IMR-90 (cell line): ENCODE data around the gene TMUB2. TPM values are rescaled to one million over a fixed set of nuclear protein-coding genes. Genes with fewer than 3 reads are reported as not detected.

Source experiments
- ATAC-seq: fragments of 200-7000 bp; cut with Tn5 transposase; 2 replicates; pipeline ENCODE4 v1.9.1; 2020; ENCODE audit warnings: low read depth, mild to moderate bottlenecking, moderate library complexity
- BruUV-seq: library from RNA; stranded (reverse); fragments of 400-500 nt; replicated peaks from 2 replicates; lab custom pipeline; 2021; lab: Mats Ljungman, UMichigan
- CTCF ChIA-PET: fragments of 300-600 bp; formaldehyde crosslinking; extraction: SDS; loops from one replicate; lab custom pipeline; 2021; ENCODE audit warnings: antibody characterized with exemption; lab: Yijun Ruan, JAX
- POLR2A ChIA-PET: fragments of 300-600 bp; sonication (Branson Sonifier 250); formaldehyde crosslinking; loops from one replicate; lab custom pipeline; 2022; ENCODE audit warnings: antibody characterized with exemption; ENCODE audit not compliant: unreplicated experiment; lab: Charles Lee
- DNase-seq: peaks from one replicate; pipeline ENCODE4 v3.0.0; 2013
- H2AFZ ChIP-seq: replicated peaks from 2 replicates; pipeline ENCODE3; 2013; ENCODE audit warnings: low read length, mild to moderate bottlenecking; ENCODE audit not compliant: poor library complexity
- H2AK5ac ChIP-seq: 2 replicates; pipeline ENCODE4 v1.6.1; 2013; ENCODE audit warnings: low read depth, low read length, inconsistent platforms
- H2AK9ac ChIP-seq: replicated peaks from 2 replicates; pipeline ENCODE3; 2013; ENCODE audit warnings: mild to moderate bottlenecking, low read depth, low read length, moderate library complexity; ENCODE audit not compliant: poor library complexity
- H2BK120ac ChIP-seq: 2 replicates; pipeline ENCODE4 v1.6.1; 2013; ENCODE audit warnings: low read depth, low read length, inconsistent platforms
- H2BK15ac ChIP-seq: 3 replicates; pipeline ENCODE4 v1.6.1; 2013; ENCODE audit warnings: low read depth, low read length, inconsistent platforms
- H2BK20ac ChIP-seq: 2 replicates; pipeline ENCODE4 v1.6.1; 2013; ENCODE audit warnings: low read depth, mild to moderate bottlenecking, inconsistent platforms, low read length, moderate library complexity
- H2BK5ac ChIP-seq: 2 replicates; pipeline ENCODE4 v1.6.1; 2013; ENCODE audit warnings: mild to moderate bottlenecking, low read depth, low read length, inconsistent platforms; ENCODE audit not compliant: poor library complexity, severe bottlenecking
- H3K14ac ChIP-seq: replicated peaks from 2 replicates; pipeline ENCODE4 v1.6.1; 2013; ENCODE audit warnings: low read depth, low read length, inconsistent platforms
- H3K18ac ChIP-seq: 2 replicates; pipeline ENCODE4 v1.6.1; 2013; ENCODE audit warnings: low read depth, low read length, control low read depth
- H3K23ac ChIP-seq: 2 replicates; pipeline ENCODE4 v1.6.1; 2013; ENCODE audit warnings: low read depth, low read length, inconsistent platforms
- H3K27ac ChIP-seq: 2 replicates; pipeline ENCODE4 v1.5.1; 2013; ENCODE audit warnings: mild to moderate bottlenecking, control low read depth, low read length; ENCODE audit not compliant: insufficient read depth
- H3K27me3 ChIP-seq: 2 replicates; pipeline ENCODE4 v1.6.1; 2013; ENCODE audit warnings: low read length; ENCODE audit not compliant: control insufficient read depth, insufficient read depth
- H3K36me3 ChIP-seq: 2 replicates; pipeline ENCODE4 v1.6.1; 2013; ENCODE audit warnings: low read length, mixed read lengths; ENCODE audit not compliant: control insufficient read depth, insufficient read depth
- H3K4ac ChIP-seq: 2 replicates; pipeline ENCODE4 v1.6.1; 2013; ENCODE audit warnings: low read depth, low read length, inconsistent platforms
- H3K4me1 ChIP-seq: 2 replicates; pipeline ENCODE4 v1.6.1; 2013; ENCODE audit warnings: low read length, mixed read lengths; ENCODE audit not compliant: control insufficient read depth, insufficient read depth
- H3K4me2 ChIP-seq: 2 replicates; pipeline ENCODE4 v1.6.1; 2013; ENCODE audit warnings: low read depth, mild to moderate bottlenecking, control low read depth, low read length, moderate library complexity
- H3K4me3 ChIP-seq: 2 replicates; pipeline ENCODE4 v1.5.1; 2013; ENCODE audit warnings: low read depth, mild to moderate bottlenecking, control low read depth, low read length, moderate library complexity; ENCODE audit not compliant: insufficient read depth
- H3K56ac ChIP-seq: 2 replicates; pipeline ENCODE4 v1.6.1; 2013; ENCODE audit warnings: low read length, inconsistent platforms; ENCODE audit not compliant: insufficient read depth; ENCODE audit errors: extremely low read depth
- H3K79me1 ChIP-seq, 2 experiments: 2 replicates each; pipeline ENCODE4 v1.6.1; 2013; ENCODE audit warnings: low read length in 2 of 2, inconsistent platforms in 1 of 2, low read depth in 1 of 2
- H3K9ac ChIP-seq: 2 replicates; pipeline ENCODE4 v1.6.1; 2013; ENCODE audit warnings: low read depth, low read length, control low read depth
- H3K9me1 ChIP-seq: 2 replicates; pipeline ENCODE4 v1.6.1; 2013; ENCODE audit warnings: low read length, inconsistent platforms; ENCODE audit not compliant: insufficient read depth
- H3K9me3 ChIP-seq: 2 replicates; pipeline ENCODE4 v1.6.1; 2013; ENCODE audit warnings: low read length; ENCODE audit not compliant: control insufficient read depth, insufficient read depth
- H4K20me1 ChIP-seq: 2 replicates; pipeline ENCODE4 v1.6.1; 2013; ENCODE audit warnings: low read length, inconsistent platforms; ENCODE audit not compliant: insufficient read depth
- H4K5ac ChIP-seq: 2 replicates; pipeline ENCODE4 v1.6.1; 2013; ENCODE audit warnings: mild to moderate bottlenecking, low read depth, low read length, control low read depth
- H4K8ac ChIP-seq, 2 experiments: 2 replicates each; pipeline ENCODE4 v1.6.1; 2013; ENCODE audit warnings: low read depth in 2 of 2, low read length in 2 of 2, control low read depth in 1 of 2, inconsistent platforms in 1 of 2
- H4K91ac ChIP-seq: 2 replicates; pipeline ENCODE4 v1.6.1; 2013; ENCODE audit warnings: low read depth, low read length, inconsistent platforms; ENCODE audit not compliant: insufficient read depth
- CHD1 ChIP-seq: IDR thresholded peaks from 2 replicates; pipeline ENCODE4 v1.6.1; 2012; ENCODE audit warnings: low read depth, low read length, improper control_type of control experiment
- MAZ ChIP-seq: IDR thresholded peaks from 2 replicates; pipeline ENCODE4 v1.6.1; 2012; ENCODE audit warnings: low read depth, mild to moderate bottlenecking, low read length, improper control_type of control experiment, moderate library complexity, borderline replicate concordance
- NFE2L2 ChIP-seq: fragments of 150-350 bp; IDR thresholded peaks from 2 replicates; pipeline ENCODE4 v1.6.1; 2016; ENCODE audit warnings: low read depth, mild to moderate bottlenecking, low read length
- POLR2A ChIP-seq: IDR thresholded peaks from 2 replicates; pipeline ENCODE4 v1.6.1; 2012; ENCODE audit warnings: mild to moderate bottlenecking, low read depth, low read length
- RAD21 ChIP-seq: IDR thresholded peaks from 2 replicates; pipeline ENCODE4 v1.6.1; 2012; ENCODE audit warnings: low read length, improper control_type of control experiment
- RCOR1 ChIP-seq: IDR thresholded peaks from 2 replicates; pipeline ENCODE4 v1.6.1; 2012; ENCODE audit warnings: mild to moderate bottlenecking, low read length, improper control_type of control experiment; ENCODE audit not compliant: insufficient replicate concordance
- SMC3 ChIP-seq: fragments of 150-350 bp; IDR thresholded peaks from 2 replicates; pipeline ENCODE4 v1.6.1; 2016; ENCODE audit warnings: low read depth, mild to moderate bottlenecking, antibody characterized with exemption, low read length, moderate library complexity
- WGBS, 2 experiments: methylation state at CpG; one replicate each; pipeline versions ENCODE4 v1.1.5 to v1.1.7; 2013; ENCODE audit warnings: missing lambda C conversion rate in 2 of 2; ENCODE audit not compliant: insufficient read length in 1 of 2; ENCODE audit errors: extremely low coverage in 2 of 2; 5-methylcytosine and 5-hydroxymethylcytosine counted together
- dilution Hi-C: fragments of 300-500 bp; cut with HindIII; formaldehyde crosslinking; loops from one replicate; pipeline ENCODE4 v1.14.3; 2018; ENCODE audit warnings: low sequenced_read_pairs; ENCODE audit not compliant: unreplicated experiment
- in situ Hi-C: fragments of 300-500 bp; cut with MboI; formaldehyde crosslinking; loops from 3 replicates; pipeline ENCODE4 v1.14.3; 2019; ENCODE audit warnings: low sequenced_read_pairs, inconsistent platforms, mixed read lengths
- intact Hi-C: fragments of 100-400 bp; cut with micrococcal nuclease; formaldehyde crosslinking; loops from 2 replicates; pipeline ENCODE4 v1.10.0; 2022
- polyA plus RNA-seq, 3 experiments: library from polyadenylated mRNA; depleted of rRNA; stranded (reverse); fragments of >200 nt; gene quantifications; 2 replicates each; pipeline ENCODE4 v1.2.3, GENCODE V29; 2012; ENCODE audit warnings: low replicate concordance in 1 of 3
- total RNA-seq: library from RNA; depleted of rRNA; stranded (reverse); fragments of >200 nt; gene quantifications from 2 replicates; pipeline ENCODE4 v1.2.3, GENCODE V29; 2012

The TMUB2 gene
- total and polyA plus RNA-seq, 2 of the 4 experiments (the other 2 are of a cell fraction): 16.5 to 42.5 TPM

DNA sequence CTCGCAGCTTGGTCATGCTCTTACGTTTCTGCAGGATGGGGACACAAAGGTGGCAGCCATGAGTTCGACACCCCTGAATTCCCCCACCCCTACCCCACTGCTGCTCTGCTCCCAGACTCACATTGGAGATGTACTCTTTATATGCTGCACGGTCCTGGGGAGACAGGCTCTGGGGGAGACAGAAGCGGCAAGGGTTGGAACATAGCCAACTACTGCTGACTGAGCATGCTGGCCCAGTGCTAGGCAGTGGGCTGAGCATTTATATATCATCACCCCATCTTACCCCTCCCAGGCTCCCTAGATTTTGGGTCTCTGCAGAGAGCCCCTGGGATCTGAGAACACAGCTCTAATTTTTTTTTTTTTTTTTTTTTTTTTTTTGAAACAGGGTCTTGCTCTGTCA lies 21.0 kb downstream of the TMUB2 start:
- intact Hi-C loops (no loop called here), in situ Hi-C loops (loop anchor here (25.0 kb wide), 2 partner anchors 305 to 430 kb away; partner anchors contain the start of gene GPATCH8), dilution Hi-C loops (no loop called here)
- Histone ChIP-seq H3K27ac (no peak overlapping the region), H3K27me3 (no peaks in the 10 kb centered on the region), H3K9ac (no peak overlapping the region), H2BK20ac (no peak overlapping the region), H3K4me2 (no peak overlapping the region), H2AK5ac (no peak overlapping the region), H3K9me1 (peaks cover 23% of the 10 kb centered on the region), H3K4me3 (no peak overlapping the region), H4K20me1 (peaks cover 26% of the 10 kb centered on the region; the same call in 1 of the 2 replicates), H4K91ac (no peak overlapping the region), H2BK15ac (no peak overlapping the region), H3K56ac (no peak overlapping the region), H3K23ac (no peak overlapping the region), H2AFZ (no peak overlapping the region), H4K8ac (no peak overlapping the region), H3K4me1 (peaks cover 18% of the 10 kb centered on the region), H4K5ac (no peak overlapping the region), H3K4ac (no peak overlapping the region), H3K14ac (no peak overlapping the region), H3K18ac (no peak overlapping the region), H3K79me1 (peaks cover 13 to 51% of the 10 kb centered on the region in 2 experiments; a peak in 3 of 4 replicates), H3K9me3 (no peaks in the 10 kb centered on the region), H2AK9ac (peak overlapping the region; percentile 77), H2BK5ac (no peak overlapping the region), H3K36me3 (peaks cover 42% of the 10 kb centered on the region), H2BK120ac (no peak overlapping the region)
- 93% methylated on average over 3 of the region's 5 CpGs; no CpG with 5 or more reads in 1 of the 2 experiments for WGBS, 2 experiments
- no TSS peak for BruUV-seq
- no peak for ATAC-seq
- TF ChIP-seq RCOR1 (no peak), CHD1 (no peak), SMC3 (no peak), NFE2L2 (no peak), POLR2A (no peak), MAZ (no peak), RAD21 (no peak)
- ChIA-PET POLR2A (no interaction called here), CTCF (interaction anchor here (0.9 kb wide), 1 partner anchor 123 kb away, joined by 3 read pairs; no protein-coding TSS in a partner anchor)
- no peak for DNase-seq
